HepG2 (cell line): ENCODE measurements around the gene CENPL. TPM values are rescaled to one million over a fixed set of nuclear protein-coding genes. Genes with fewer than 3 reads are reported as not detected.

Experiments
- ATAC-seq: fragments of 200-7000 bp; cut with Tn5 transposase; 3 replicates; pipeline ENCODE4 v1.9.1; 2020; ENCODE audit warnings: mild to moderate bottlenecking, moderate library complexity
- BruUV-seq: library from RNA; stranded (reverse); fragments of 400-500 nt; replicated peaks from 2 replicates; lab custom pipeline; 2021; lab: Mats Ljungman, UMichigan
- CTCF ChIA-PET: fragments of 300-600 bp; formaldehyde crosslinking; extraction: SDS; loops from one replicate; lab custom pipeline; 2021; ENCODE audit warnings: low total read pairs, inconsistent platforms, low intra/inter-chr PET ratio; lab: Yijun Ruan, JAX
- POLR2A ChIA-PET: fragments of 350-600 bp; sonication (Branson Sonifier 250); formaldehyde crosslinking; loops from one replicate; lab custom pipeline; 2020; ENCODE audit warnings: antibody characterized with exemption, inconsistent platforms; lab: Yijun Ruan, JAX
- DNase-seq: peaks from one replicate; pipeline ENCODE4 v3.0.0-alpha.2; 2015; ENCODE audit warnings: low spot score
- FAIRE-seq: peaks from 3 replicates; lab custom pipeline; 2011; peaks lifted over from hg19 to GRCh38; lab: Jason Lieb, UNC
- H2AFZ ChIP-seq: one replicate; pipeline ENCODE4 v1.6.1; 2011; ENCODE audit warnings: low read length, inconsistent platforms
- H3K27ac ChIP-seq: fragments of 300-600 bp; 3 replicates; pipeline ENCODE4 v1.8.0; 2011; ENCODE audit warnings: mixed run types, mild to moderate bottlenecking, mixed read lengths, low read length, inconsistent platforms; ENCODE audit not compliant: insufficient read depth; ENCODE audit errors: extremely low read length
- H3K27me3 ChIP-seq, 2 experiments: fragments of 200-600 bp in 1 of 2; 2 replicates in 1 of 2; 3 replicates in 1 of 2; pipeline versions ENCODE4 v1.6.0 to v1.8.0; 2011; ENCODE audit warnings: low read length in 2 of 2, mild to moderate bottlenecking in 2 of 2, moderate library complexity in 2 of 2, inconsistent platforms in 1 of 2; ENCODE audit not compliant: insufficient read depth in 2 of 2, control insufficient read depth in 1 of 2
- H3K36me3 ChIP-seq, 2 experiments: fragments of 200-600 bp in 1 of 2; replicated peaks in 1 of 2; 2 replicates in 1 of 2; 3 replicates in 1 of 2; pipeline versions ENCODE4 v1.5.1 to v1.8.0; 2011; ENCODE audit warnings: low read length in 2 of 2, inconsistent platforms in 1 of 2; ENCODE audit not compliant: insufficient read depth in 2 of 2, control insufficient read depth in 1 of 2
- H3K4me1 ChIP-seq: 2 replicates; pipeline ENCODE4 v1.5.1; 2012; ENCODE audit warnings: low read length, inconsistent platforms; ENCODE audit not compliant: insufficient read depth
- H3K4me2 ChIP-seq: 2 replicates; pipeline ENCODE4 v1.6.0; 2011; ENCODE audit warnings: low read depth, low read length, inconsistent platforms
- H3K4me3 ChIP-seq, 3 experiments: fragments of 200-600 bp in 1 of 3; sonication (generic), shearing (Covaris generic) in 1 of 3; replicated peaks in 1 of 3; 2 replicates each; pipeline ENCODE4 v1.5.1; 2011 to 2016; ENCODE audit warnings: low read length in 3 of 3, inconsistent platforms in 2 of 3, low read depth in 2 of 3, mild to moderate bottlenecking in 2 of 3, control low read depth in 1 of 3, mixed read lengths in 1 of 3; ENCODE audit not compliant: insufficient read depth in 1 of 3
- H3K79me2 ChIP-seq: one replicate; pipeline ENCODE4 v1.6.1; 2011; ENCODE audit warnings: low read length, inconsistent platforms; ENCODE audit not compliant: insufficient read depth
- H3K9ac ChIP-seq: 2 replicates; pipeline ENCODE4 v1.6.0; 2011; ENCODE audit warnings: mild to moderate bottlenecking, low read depth, low read length, inconsistent platforms; ENCODE audit not compliant: insufficient read depth
- H3K9me3 ChIP-seq: 2 replicates; pipeline ENCODE4 v1.5.1; 2012; ENCODE audit warnings: mild to moderate bottlenecking, low read length
- H4K20me1 ChIP-seq: 2 replicates; pipeline ENCODE4 v1.6.0; 2011; ENCODE audit warnings: inconsistent platforms, mild to moderate bottlenecking, low read length, moderate library complexity; ENCODE audit not compliant: insufficient read depth
- ATF7-NPFF ChIP-seq: sonication (generic); formaldehyde crosslinking; IDR thresholded peaks from 2 replicates; pipeline ENCODE4 v1.8.1; 2023; ENCODE audit warnings: mild to moderate bottlenecking, low read depth, missing genetic modification reagents, moderate library complexity
- ELK4 ChIP-seq: sonication (generic); formaldehyde crosslinking; IDR thresholded peaks from 2 replicates; pipeline ENCODE4 v1.9.0; 2021; ENCODE audit warnings: missing genetic modification reagents, borderline replicate concordance
- EP300 ChIP-seq, 3 experiments: sonication (generic) in 1 of 3; formaldehyde crosslinking in 1 of 3; IDR thresholded peaks; 2 replicates each; pipeline versions ENCODE4 v1.5.1 to v1.6.1; 2011 to 2020; ENCODE audit warnings: low read depth in 2 of 3, low read length in 2 of 3, borderline replicate concordance in 1 of 3, improper control_type of control experiment in 1 of 3, mild to moderate bottlenecking in 1 of 3, missing genetic modification reagents in 1 of 3, moderate library complexity in 1 of 3
- GABPA ChIP-seq, 2 experiments: IDR thresholded peaks; 2 replicates each; pipeline ENCODE4 v1.6.1; 2011 to 2016; ENCODE audit warnings: low read depth in 2 of 2, low read length in 1 of 2, missing biosample characterization in 1 of 2, missing genetic modification characterization in 1 of 2
- GPN1 ChIP-seq: sonication (generic); formaldehyde crosslinking; IDR thresholded peaks from 2 replicates; pipeline ENCODE4 v1.5.1; 2020; ENCODE audit warnings: missing genetic modification reagents, borderline replicate concordance
- HMG20B ChIP-seq: conservative IDR thresholded peaks from 2 replicates; pipeline ENCODE4 v1.6.1; 2016; ENCODE audit warnings: missing genetic modification reagents, missing compliant biosample characterization
- HMGA1 ChIP-seq: sonication (generic); formaldehyde crosslinking; conservative IDR thresholded peaks from 2 replicates; pipeline ENCODE4 v1.4.0; 2020; ENCODE audit warnings: missing genetic modification reagents
- NFKB2 ChIP-seq: sonication (generic); formaldehyde crosslinking; IDR thresholded peaks from 2 replicates; pipeline ENCODE4 v1.4.0; 2020; ENCODE audit warnings: missing genetic modification reagents, borderline replicate concordance
- REST ChIP-seq, 2 experiments: IDR thresholded peaks; 2 replicates each; pipeline ENCODE4 v1.6.1; 2011 to 2012; ENCODE audit warnings: low read length in 2 of 2, borderline replicate concordance in 1 of 2, low read depth in 1 of 2, mild to moderate bottlenecking in 1 of 2, moderate library complexity in 1 of 2
- ZNF530 ChIP-seq: sonication (generic); formaldehyde crosslinking; IDR thresholded peaks from 2 replicates; pipeline ENCODE4 v1.5.0; 2020; ENCODE audit warnings: low read depth, mild to moderate bottlenecking, missing genetic modification reagents
- ZNF570 ChIP-seq: sonication (generic); formaldehyde crosslinking; IDR thresholded peaks from 2 replicates; pipeline ENCODE4 v1.4.0; 2020; ENCODE audit warnings: mild to moderate bottlenecking, missing genetic modification reagents, borderline replicate concordance
- ZNF720 ChIP-seq: sonication (generic); formaldehyde crosslinking; IDR thresholded peaks from 2 replicates; pipeline ENCODE4 v1.4.0; 2020; ENCODE audit warnings: missing genetic modification reagents
- WGBS: methylation state at CpG from one replicate; pipeline ENCODE4 v1.1.6; 2017; ENCODE audit warnings: low lambda C conversion rate; 5-methylcytosine and 5-hydroxymethylcytosine counted together
- in situ Hi-C: cut with HindIII; loops from 2 replicates; pipeline ENCODE4 v1.10.0; 2017; ENCODE audit warnings: low pct_unique_long_range_greater_than_20kb; ENCODE audit not compliant: extremely low pct_ligation_motif_present
- intact Hi-C: fragments of 100-400 bp; cut with micrococcal nuclease; formaldehyde crosslinking; loops from one replicate; pipeline ENCODE4 v1.10.0; 2022; ENCODE audit not compliant: unreplicated experiment
- polyA plus RNA-seq, 8 experiments: library from polyadenylated mRNA; depleted of rRNA in 3 of 8; stranded (reverse) in 7 of 8; unstranded in 1 of 8; fragments of >200 nt; fragmentation: Illumina TruSeq in 4 of 8; extraction: Trizol in 4 of 8; gene quantifications; 2 replicates each; pipeline versions ENCODE4 v1.2.1 to v1.2.3, GENCODE V29; 2011 to 2016; ENCODE audit warnings: low read depth in 4 of 8, missing spikeins in 1 of 8, mixed read lengths in 1 of 8; ENCODE audit not compliant: insufficient read depth in 1 of 8
- total RNA-seq, 5 experiments: library from RNA; depleted of rRNA; stranded (reverse); fragments of >200 nt; fragmentation: Illumina TruSeq; extraction: Trizol; gene quantifications; 2 replicates each; pipeline ENCODE4 v1.2.3, GENCODE V29; 2016; ENCODE audit warnings: low read depth in 1 of 5
- TF ChIP-seq, protein P1 (sequence below): IDR thresholded peaks from 2 replicates; pipeline ENCODE4 v1.4.0; 2020; ENCODE audit warnings: mild to moderate bottlenecking, missing genetic modification reagents

The CENPL gene
- total and polyA plus RNA-seq, 2 of the 13 experiments (the other 11 are each of a cell fraction or from before 2014, with no cell fraction given), result 4.4 to 14.2 TPM

GRCh38 chr1:173775578-173776226, 49.0 kb downstream of the CENPL start (continued):
- TF ChIP-seq, protein P1, sequence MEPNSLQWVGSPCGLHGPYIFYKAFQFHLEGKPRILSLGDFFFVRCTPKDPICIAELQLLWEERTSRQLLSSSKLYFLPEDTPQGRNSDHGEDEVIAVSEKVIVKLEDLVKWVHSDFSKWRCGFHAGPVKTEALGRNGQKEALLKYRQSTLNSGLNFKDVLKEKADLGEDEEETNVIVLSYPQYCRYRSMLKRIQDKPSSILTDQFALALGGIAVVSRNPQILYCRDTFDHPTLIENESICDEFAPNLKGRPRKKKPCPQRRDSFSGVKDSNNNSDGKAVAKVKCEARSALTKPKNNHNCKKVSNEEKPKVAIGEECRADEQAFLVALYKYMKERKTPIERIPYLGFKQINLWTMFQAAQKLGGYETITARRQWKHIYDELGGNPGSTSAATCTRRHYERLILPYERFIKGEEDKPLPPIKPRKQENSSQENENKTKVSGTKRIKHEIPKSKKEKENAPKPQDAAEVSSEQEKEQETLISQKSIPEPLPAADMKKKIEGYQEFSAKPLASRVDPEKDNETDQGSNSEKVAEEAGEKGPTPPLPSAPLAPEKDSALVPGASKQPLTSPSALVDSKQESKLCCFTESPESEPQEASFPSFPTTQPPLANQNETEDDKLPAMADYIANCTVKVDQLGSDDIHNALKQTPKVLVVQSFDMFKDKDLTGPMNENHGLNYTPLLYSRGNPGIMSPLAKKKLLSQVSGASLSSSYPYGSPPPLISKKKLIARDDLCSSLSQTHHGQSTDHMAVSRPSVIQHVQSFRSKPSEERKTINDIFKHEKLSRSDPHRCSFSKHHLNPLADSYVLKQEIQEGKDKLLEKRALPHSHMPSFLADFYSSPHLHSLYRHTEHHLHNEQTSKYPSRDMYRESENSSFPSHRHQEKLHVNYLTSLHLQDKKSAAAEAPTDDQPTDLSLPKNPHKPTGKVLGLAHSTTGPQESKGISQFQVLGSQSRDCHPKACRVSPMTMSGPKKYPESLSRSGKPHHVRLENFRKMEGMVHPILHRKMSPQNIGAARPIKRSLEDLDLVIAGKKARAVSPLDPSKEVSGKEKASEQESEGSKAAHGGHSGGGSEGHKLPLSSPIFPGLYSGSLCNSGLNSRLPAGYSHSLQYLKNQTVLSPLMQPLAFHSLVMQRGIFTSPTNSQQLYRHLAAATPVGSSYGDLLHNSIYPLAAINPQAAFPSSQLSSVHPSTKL (CRISPR knock-in tag), result no peak
- TF ChIP-seq HMG20B (CRISPR knock-in tag) (no peak), ZNF720 (CRISPR knock-in tag) (no peak), HMGA1 (CRISPR knock-in tag) (no peak)

DNA sequence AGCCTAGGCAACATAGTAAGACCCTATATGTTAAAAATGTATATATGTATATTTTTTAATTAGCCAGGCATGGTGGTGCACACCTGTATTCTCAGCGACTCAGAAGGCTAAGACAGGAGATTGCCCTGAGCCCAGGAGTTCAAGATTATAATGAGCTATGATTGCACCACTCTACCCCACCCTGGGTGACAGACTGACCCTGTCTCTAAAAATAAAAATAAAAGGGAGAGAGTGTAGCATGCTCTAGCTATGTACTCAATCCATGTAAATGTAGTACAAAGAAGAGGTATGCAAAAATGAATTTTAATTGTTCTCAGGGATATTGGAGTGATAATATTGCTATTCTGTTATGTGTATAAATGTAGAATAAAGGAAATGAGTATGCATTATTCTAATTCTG, 53.1 kb downstream of the CENPL start:
- Histone ChIP-seq H3K27me3 (no peaks in the 10 kb centered on the region), H4K20me1 (no peaks in the 10 kb centered on the region), H3K4me2 (no peak overlapping the region), H3K36me3 (peaks cover 2 to 15% of the 10 kb centered on the region in 2 experiments; a peak in 3 of 5 replicates), H3K9ac (no peak overlapping the region), H3K27ac (no peak overlapping the region), H3K4me3 (no peak overlapping the region), H3K9me3 (no peaks in the 10 kb centered on the region), H3K4me1 (no peaks in the 10 kb centered on the region), H3K79me2 (no peaks in the 10 kb centered on the region), H2AFZ (no peak overlapping the region)
- no peak for FAIRE-seq
- DNase-seq, result no peak
- no peak for ATAC-seq
- in situ Hi-C loops (no loop called here), intact Hi-C loops (no loop called here)
- WGBS, result 95% methylated on average over 1 of the region's 1 CpG
- ChIA-PET CTCF (no interaction called here), POLR2A (no interaction called here)
- no TSS peak for BruUV-seq
- TF ChIP-seq ELK4 (CRISPR knock-in tag) (no peak), ATF7-NPFF (CRISPR knock-in tag) (no peak), REST (IDR thresholded peaks at IDR 0.05; ENCODE audit: borderline replicate concordance in 1 of 2, low read depth in 1 of 2, low read length in 2 of 2) (no peak), GPN1 (CRISPR knock-in tag) (no peak), NFKB2 (CRISPR knock-in tag) (no peak), ZNF570 (CRISPR knock-in tag) (no peak), GABPA (IDR thresholded peaks at IDR 0.05; ENCODE audit: low read depth, low read length) (no peak), GABPA (CRISPR knock-in tag; IDR thresholded peaks at IDR 0.05; ENCODE audit: low read depth) (no peak), EP300 (IDR thresholded peaks at IDR 0.05; ENCODE audit: low read depth in 2 of 2, low read length in 2 of 2) (no peak), EP300 (CRISPR knock-in tag; IDR thresholded peaks at IDR 0.05; ENCODE audit: borderline replicate concordance) (no peak), ZNF530 (CRISPR knock-in tag) (no peak)
